Measurements from ENCODE around the gene ZFYVE16. TPM values are rescaled to one million over a fixed set of nuclear protein-coding genes. Genes with fewer than 3 reads are reported as not detected.
"Not testable (repeated sequence)": the region's sequence is repeated elsewhere in the genome, so short reads cannot be mapped to it uniquely, and the experiment has no call there.

ZFYVE16 gene
- polyA plus RNA-seq (ENCODE audit: insufficient read length in 3 of 3): 10 to 100 TPM; 60.6 to 81.7 (median 77.9) TPM
- long read RNA-seq, donor 1, partial matches to known transcripts: 5 of 5 reads
- long read RNA-seq, donor 1, other reads (novel, unspliced or antisense): 0 of 5 reads
- long read RNA-seq, donor 2, partial matches to known transcripts: 11 of 11 reads
- long read RNA-seq, donor 2, other reads (novel, unspliced or antisense): 0 of 11 reads
- long read RNA-seq, donor 3, full-length matches to known transcripts: 2 of 22 reads
- long read RNA-seq, donor 3, partial matches to known transcripts: 20 of 22 reads
- long read RNA-seq, donor 3, other reads (novel, unspliced or antisense): 0 of 22 reads
- long read RNA-seq, donor 4, full-length matches to known transcripts: 5 of 30 reads
- long read RNA-seq, donor 4, partial matches to known transcripts: 25 of 30 reads
- long read RNA-seq, donor 4, other reads (novel, unspliced or antisense): 0 of 30 reads
- long read RNA-seq, donor 5: 0 reads
- long read RNA-seq, donor 6, partial matches to known transcripts: 11 of 12 reads
- long read RNA-seq, donor 6, other reads (novel, unspliced or antisense): 0 of 12 reads
- long read RNA-seq, donor 7, partial matches to known transcripts: 13 of 13 reads
- long read RNA-seq, donor 7, other reads (novel, unspliced or antisense): 0 of 13 reads
- long read RNA-seq, donor 8: 0 reads
- long read RNA-seq, donor 9, full-length matches to known transcripts: 4 of 18 reads
- long read RNA-seq, donor 9, partial matches to known transcripts: 14 of 18 reads
- long read RNA-seq, donor 9, other reads (novel, unspliced or antisense): 0 of 18 reads
- long read RNA-seq, donor 10, full-length matches to known transcripts: 3 of 23 reads
- long read RNA-seq, donor 10, partial matches to known transcripts: 20 of 23 reads
- long read RNA-seq, donor 10, other reads (novel, unspliced or antisense): 0 of 23 reads
- long read RNA-seq, donor 11, full-length matches to known transcripts: 1 of 14 reads
- long read RNA-seq, donor 11, partial matches to known transcripts: 13 of 14 reads
- long read RNA-seq, donor 11, other reads (novel, unspliced or antisense): 0 of 14 reads
- long read RNA-seq, donor 12, partial matches to known transcripts: 7 of 8 reads
- long read RNA-seq, donor 12, other reads (novel, unspliced or antisense): 0 of 8 reads
- long read RNA-seq, donor 13: 0 reads
- long read RNA-seq, donor 14, full-length matches to known transcripts: 5 of 14 reads
- long read RNA-seq, donor 14, partial matches to known transcripts: 9 of 14 reads
- long read RNA-seq, donor 14, other reads (novel, unspliced or antisense): 0 of 14 reads
- long read RNA-seq, donor 15: 0 reads
- long read RNA-seq, donor 16, full-length matches to known transcripts: 9 of 103 reads
- long read RNA-seq, donor 16, partial matches to known transcripts: 94 of 103 reads
- long read RNA-seq, donor 16, other reads (novel, unspliced or antisense): 0 of 103 reads

DNA sequence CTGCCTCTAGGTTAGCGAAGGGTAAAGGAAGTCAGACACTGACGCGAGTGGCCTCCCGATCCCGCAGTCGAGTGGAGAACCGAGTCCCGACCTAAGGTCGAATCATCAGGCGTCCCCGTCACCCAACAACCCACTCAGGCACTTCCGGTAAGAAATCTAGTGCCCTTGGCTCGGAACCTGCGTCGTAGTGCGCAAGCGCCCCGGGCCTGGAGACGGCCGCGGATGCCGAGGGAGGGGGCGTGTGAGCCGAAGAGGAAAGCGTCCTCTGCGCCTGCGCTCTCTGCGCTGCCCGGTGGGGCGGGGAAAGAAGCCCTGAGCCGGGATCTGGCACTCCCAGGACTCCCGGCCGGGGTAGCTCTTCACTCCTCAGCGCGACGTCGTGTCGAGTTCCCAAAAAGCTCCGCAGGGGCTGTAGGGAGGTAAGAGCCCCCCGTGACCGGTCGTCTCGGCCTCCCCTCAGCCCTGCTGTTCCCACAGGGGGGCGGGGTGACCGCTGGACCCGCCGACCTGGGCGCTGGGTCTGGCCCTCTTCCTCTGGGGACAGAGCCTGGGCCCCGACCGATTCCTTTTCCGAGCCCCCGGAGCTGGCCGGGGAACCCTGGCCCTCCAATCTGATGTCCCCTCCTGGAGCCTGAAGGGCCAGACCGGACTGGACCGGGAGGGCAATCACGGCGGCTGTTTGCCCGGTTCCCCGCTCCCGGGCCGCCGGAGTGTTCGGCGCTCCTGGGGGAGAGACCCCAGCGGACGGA lies at the start of gene ZFYVE16:
Gene ZFYVE16, plus strand, starts transcription at position 330 of the 749 bp plus-strand sequence. CDS start 26,084 bp downstream, outside the sequence.
- peak; percentile 95 to 99 (median 98) for DNase-seq (ENCODE audit: extremely low read depth in 1 of 11, low read depth in 9 of 11, low spot score in 4 of 11)

DNA sequence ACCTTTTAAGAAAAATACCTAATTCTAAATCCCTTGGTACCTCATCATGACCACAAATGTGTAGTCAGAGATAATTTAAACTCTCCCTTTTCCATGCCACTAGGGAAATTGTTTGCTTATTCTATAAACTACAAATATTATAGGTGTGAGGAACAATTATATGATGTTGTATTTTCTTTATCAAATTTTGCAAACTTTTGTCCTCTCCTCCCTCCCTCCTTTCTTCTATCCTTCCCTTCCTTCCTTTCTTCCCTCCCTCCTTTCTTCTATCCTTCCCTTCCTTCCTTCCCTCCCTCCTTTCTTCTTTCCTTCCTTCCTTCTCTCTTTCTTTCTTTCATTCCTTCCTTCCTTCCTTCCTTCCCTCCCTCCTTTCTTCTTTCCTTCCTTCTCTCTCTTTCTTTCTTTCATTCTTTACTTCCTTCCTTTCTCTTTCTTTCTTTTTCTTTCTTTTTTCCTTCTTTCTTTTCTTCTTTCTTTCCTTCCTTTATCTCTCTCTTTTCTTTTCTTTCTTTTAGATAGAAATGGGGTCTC lies 46.9 kb upstream of the ZFYVE16 start:
- DNase-seq (ENCODE audit: extremely low read depth in 1 of 11, low read depth in 9 of 11, low spot score in 4 of 11): no peak

DNA sequence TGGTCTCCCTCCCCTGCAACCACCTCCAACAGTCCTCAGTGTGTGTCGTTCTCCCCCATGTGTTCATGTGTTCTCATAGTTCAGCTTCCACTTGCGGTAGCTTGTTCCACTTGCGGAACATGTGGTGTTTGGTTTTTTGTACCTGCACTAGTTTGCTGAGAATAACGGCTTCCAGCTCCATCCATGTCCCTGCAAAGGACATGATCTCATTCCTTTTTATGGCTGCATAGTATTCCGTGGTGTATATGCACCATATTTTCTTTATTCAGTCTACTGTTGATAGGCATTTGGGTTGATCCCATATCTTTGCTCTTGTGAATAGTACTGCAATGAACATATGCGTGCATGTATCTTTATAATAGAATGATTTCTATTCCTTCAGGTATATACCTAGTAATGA lies 43.0 kb upstream of the ZFYVE16 start:
- DNase-seq (ENCODE audit: extremely low read depth in 1 of 11, low read depth in 9 of 11, low spot score in 4 of 11): no peak

DNA sequence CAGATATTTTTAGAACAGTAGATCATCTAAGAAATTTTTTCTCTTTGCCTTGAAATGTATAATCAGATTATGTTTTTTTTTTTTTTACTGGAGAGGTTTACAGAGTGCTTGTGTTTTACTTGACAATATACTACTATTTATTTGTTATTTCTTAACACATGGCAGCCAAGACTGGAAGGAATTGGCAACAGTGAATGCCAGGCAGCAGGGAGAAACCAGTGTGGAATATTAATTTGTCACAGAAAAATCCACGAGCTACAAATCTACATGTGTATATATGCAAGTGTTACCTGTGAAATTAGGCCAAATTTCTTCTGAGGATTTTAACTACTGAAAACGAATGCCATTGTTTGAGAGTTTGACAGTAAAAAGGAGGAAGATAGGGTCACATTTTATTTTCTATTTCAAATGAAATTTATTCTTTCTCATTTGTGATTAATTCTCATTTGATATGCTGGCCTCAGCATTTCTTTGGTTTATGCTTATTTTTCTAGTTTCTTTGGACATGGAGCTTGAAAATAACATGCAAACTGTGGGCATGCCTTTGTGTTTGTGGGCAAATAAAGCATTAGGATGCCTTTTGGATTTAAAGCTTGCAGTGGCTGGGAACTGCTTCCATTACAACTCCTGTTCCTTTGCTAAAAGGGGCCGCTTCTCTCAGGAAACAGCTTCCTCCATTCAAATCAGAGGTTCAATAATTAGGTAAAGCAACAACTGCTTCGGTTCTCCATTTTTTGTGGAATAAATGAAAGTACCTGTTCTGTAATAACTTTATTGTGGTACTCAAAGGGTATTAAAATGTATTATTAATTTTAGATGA lies 39.0 kb upstream of the ZFYVE16 start:
- DNase-seq (ENCODE audit: extremely low read depth in 1 of 11, low read depth in 9 of 11, low spot score in 4 of 11): no peak

DNA sequence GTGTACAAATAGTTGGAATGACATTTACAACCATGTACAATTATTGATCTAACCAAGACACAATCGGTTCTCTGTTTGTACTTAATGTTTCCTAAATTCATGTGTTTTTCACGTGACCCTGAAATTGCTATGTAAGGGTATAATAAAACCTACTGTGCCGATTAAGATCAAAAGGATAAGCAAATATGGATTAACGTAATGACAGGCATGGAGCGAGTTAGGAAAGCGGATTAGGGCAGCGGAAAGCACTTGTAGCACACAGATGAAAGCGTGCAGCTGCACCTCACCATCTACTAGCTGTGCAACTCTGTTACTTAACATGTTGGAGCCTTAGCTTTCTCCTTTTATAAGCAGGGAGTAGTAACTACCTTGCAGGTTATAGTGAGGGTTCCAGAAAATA lies 38.3 kb upstream of the ZFYVE16 start:
- DNase-seq (ENCODE audit: extremely low read depth in 1 of 11, low read depth in 9 of 11, low spot score in 4 of 11): no peak

DNA sequence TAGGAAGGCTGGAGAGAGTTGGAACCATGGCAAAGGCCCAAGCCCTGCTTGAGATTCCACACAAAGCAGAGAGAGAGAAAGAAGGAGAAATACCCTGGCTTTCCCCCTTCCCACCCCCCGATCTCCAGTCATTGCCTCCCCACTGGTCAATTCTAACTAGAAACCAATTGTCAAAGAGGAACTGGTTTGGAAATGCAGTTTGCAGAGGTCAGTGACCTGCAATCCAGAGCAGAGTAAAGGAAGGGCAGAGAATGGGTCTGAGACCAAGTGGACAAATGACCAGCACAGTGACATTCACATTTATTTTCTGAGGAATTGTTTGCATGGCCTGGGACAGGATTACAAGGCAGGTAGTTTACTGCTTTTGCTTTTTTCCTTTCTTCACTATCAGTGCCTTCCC lies 37.5 kb upstream of the ZFYVE16 start:
- no peak for DNase-seq (ENCODE audit: extremely low read depth in 1 of 11, low read depth in 9 of 11, low spot score in 4 of 11)

DNA sequence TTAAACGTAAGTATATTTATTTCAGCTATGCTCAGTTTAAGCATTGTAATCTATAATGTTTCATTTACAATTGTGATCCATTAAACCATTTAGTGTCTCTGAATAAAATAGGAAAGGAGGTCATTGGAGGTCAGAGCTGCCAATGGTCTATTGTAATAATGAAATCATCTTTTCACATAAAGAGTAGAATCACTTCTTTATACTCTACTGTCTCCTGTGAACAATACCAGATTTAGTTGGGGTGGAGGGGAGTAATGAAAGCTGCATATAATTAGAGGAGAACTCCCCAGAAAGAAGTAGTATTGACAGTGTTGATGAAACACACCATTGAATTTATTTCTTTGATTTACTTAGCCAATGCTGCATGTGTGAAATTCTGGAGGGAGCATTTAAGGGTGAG lies 35.1 kb upstream of the ZFYVE16 start:
- no peak for DNase-seq (ENCODE audit: extremely low read depth in 1 of 11, low read depth in 9 of 11, low spot score in 4 of 11)

DNA sequence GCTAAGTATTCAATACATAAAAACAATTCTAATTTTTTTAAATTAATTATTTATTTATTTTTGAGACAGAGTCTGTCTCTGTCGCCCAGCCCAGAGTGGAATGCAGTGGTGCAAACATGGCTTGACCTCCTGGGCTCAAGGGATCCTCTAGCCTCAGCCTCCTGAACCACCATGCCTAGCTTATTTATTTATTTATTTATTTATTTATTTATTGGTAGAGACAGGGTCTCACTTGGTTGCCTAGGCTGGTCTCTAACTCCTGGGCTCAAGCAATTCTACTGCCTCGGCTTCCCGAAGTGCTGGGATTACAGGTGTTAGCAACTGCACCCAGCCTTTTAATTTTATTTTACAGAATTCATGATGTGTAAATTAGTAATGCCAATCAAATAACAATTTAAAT lies 33.7 kb upstream of the ZFYVE16 start:
- no peak for DNase-seq (ENCODE audit: extremely low read depth in 1 of 11, low read depth in 9 of 11, low spot score in 4 of 11)

DNA sequence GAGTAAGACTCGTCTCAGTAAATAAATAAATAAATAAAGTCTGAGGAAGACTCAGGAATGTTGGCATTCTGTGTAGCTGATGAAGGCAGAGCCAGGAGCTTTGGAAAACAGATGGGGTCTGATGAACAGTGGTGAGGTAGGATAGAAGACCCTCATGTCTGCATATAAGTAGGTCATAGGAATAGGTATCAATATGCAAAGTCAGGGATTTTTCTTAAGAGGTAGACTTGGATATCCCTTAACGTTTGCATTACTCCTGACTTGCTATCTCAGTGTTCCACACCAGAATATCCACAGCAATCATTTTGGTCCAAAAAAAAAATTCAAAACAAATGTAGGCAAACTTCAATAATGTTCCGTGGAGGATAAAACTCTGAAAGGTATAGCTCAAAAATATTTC lies 31.3 kb upstream of the ZFYVE16 start:
- DNase-seq (ENCODE audit: extremely low read depth in 1 of 11, low read depth in 9 of 11, low spot score in 4 of 11): no peak

DNA sequence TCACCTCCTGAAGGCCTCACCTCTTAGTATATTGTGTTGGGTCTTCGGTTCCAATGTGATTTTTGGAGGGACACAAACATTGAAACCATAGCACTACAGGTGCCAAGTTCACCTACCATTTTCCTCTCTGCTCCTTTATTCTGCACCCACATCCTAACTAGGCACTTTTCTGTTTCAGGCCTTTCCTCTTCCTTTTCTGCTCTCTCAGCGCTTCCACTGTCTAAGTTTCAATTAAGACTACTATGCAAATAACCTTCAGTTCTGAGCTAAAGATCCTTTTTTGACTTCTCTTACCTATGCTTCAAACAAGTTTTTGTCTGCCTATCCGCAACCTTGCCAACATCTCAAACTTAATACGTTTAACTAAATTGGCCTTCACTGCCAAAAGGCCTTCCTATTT lies 25.4 kb upstream of the ZFYVE16 start:
- DNase-seq (ENCODE audit: extremely low read depth in 1 of 11, low read depth in 9 of 11, low spot score in 4 of 11): no peak

DNA sequence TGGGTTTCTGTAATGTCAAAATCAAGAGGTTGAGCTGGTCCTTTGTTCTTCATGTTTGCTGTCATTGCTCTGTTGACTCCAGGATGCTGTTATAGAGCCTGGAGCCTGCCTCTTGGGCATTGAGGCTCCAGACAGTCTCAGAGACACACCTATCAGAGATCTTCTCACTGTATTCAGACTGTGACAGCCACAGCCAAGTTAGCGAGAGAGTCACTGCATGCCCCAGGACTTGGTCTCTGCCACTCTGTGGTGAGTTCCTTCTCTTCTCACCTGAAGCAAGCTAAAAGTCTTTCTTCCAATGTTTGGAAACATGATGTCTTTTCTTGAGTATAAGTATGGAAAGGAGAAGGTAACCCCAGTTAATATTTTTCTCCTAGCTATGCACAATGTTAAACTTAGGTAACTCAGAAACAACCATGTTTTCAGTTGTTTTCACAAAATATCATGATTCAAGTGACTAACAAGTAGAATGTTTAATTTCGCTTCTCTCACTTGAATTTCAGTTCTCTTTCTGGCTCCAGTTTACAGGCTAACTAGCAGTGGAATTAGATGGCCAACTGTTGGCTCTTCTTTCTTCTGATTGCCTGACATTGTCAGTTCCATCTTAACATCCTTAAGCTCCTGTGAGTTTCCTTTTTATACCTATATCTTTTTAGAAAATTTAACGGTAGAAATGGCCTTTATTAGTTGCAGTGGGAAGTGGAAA lies 20.6 kb upstream of the ZFYVE16 start:
- no peak for DNase-seq (ENCODE audit: extremely low read depth in 1 of 11, low read depth in 9 of 11, low spot score in 4 of 11)

DNA sequence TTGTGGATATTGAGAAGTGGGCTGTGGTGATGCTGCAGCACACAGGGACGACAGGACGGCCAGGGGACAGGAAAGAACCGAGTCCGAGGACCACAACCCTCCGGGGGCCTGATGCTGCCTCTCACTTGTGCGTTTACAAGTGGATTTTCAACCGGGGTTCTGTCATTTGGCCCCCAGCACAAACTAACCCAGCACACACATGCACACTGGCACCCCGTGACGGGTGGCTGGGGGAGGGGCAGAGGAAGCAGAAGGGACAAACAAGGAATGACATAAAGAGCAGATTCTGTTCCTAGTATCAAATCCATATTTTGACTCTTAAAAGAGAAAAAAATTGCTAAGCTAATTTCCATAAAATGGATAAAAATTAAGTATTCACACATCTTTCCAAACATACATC lies 18.3 kb upstream of the ZFYVE16 start:
- no peak for DNase-seq (ENCODE audit: extremely low read depth in 1 of 11, low read depth in 9 of 11, low spot score in 4 of 11)

DNA sequence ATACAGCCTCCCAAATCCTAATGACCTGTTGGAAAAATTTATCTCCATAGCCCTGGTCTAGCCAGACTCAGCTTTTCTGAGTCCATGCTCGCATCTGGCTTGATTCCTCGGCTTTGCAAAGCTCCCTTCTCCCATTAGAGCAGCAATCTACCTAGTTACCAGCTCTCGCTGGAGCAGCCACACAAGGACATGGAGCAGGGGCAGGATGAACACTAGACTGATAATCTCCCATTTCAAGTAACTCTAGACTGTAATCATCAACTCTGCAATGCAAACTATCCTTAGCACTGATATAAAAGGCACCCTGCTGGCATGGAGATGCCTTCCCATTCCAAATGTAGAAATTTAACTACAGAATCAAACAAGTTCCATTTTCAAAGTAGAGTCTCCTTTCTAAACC lies 17.5 kb upstream of the ZFYVE16 start:
- not testable (repeated sequence) for DNase-seq (ENCODE audit: extremely low read depth in 1 of 11, low read depth in 9 of 11, low spot score in 4 of 11)

DNA sequence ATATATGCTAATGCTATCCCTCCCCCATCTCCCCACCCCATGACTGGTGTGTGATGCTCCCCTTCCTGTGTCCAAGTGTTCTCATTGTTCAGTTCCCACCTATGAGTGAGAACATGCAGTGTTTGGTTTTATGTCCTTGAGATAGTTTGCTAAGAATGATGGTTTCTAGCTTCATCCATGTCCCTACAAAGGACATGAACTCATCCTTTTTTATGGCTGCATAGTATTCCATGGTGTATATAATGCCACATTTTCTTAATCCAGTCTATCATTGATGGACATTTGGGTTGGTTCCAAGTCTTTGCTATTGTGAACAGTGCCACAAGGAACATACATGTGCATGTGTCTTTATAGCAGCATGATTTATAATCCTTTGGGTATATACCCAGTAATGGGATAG lies 16.6 kb upstream of the ZFYVE16 start:
- not testable (repeated sequence) for DNase-seq (ENCODE audit: extremely low read depth in 1 of 11, low read depth in 9 of 11, low spot score in 4 of 11)

DNA sequence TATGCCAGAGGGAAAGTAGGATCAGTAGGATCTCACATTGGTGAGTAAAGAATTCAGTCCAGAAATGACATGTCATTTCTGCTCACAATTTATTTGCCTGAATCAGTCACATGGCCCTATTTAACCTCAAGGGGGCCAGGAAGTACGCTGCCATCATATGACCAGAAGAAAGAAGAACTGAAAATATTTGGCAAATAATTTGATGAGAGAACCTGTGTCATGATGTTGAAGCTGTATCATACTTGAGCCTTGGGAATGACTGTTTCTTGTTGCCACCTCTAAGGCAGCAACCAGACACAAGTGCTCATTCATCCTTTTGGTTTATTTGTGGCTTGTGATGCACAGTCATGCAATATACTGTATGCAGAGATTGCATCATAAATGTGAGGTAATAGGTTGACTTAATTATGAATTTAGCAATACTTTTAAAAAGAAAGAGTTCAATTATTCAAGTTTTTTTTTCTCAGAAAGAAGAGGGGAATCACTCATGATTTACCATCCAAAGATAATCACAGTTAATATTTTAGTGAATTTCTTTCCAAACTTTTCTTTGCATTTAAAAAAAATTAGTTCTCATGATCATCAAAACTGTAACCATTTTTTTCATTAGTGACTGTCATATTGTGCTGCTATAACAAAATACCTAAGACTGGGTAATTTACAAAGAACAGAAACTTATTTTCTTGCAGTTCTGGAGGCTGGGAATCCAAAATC lies 8.2 kb upstream of the ZFYVE16 start:
- DNase-seq (ENCODE audit: extremely low read depth in 1 of 11, low read depth in 9 of 11, low spot score in 4 of 11): no peak

DNA sequence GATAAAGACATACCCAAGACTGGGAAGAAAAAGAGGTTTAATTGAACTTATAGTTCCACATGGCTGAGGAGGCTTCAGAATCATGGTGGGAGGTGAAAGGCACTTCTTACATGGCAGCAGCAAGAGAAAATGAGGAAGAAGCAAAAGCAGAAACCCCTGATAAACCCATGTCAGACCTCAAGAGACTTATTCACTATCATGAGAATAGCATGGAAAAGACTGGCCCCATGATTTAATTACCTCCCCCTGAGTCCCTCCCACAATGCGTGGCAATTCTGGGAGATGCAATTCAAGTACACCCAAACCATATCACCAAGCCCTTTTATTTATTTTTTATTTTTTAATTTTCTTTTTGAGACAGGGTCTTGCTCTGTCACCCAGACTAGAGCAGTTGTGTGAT lies 7.5 kb upstream of the ZFYVE16 start:
- DNase-seq (ENCODE audit: extremely low read depth in 1 of 11, low read depth in 9 of 11, low spot score in 4 of 11): not testable (repeated sequence)
